Measurements from ENCODE around the gene MAN2A2.
A peak's percentile ranks its signal among the peaks of the same experiment; 100 is the strongest.

MAN2A2 gene

GRCh38 chr15:90902840-90903732, at the start of gene MAN2A2:
TSS of gene MAN2A2 (plus strand) at chr15:90903302. CDS start at chr15:90904208, 906 bp downstream.
- DNase-seq = peak; percentile 82

GRCh38 chr15:90855139-90855538, 48.0 kb upstream of the MAN2A2 start:
- no peak for DNase-seq

GRCh38 chr15:90857337-90857736, 45.8 kb upstream of the MAN2A2 start:
- DNase-seq = no peak

- DNase-seq = no peak
These were observed 45.1 kb upstream of the MAN2A2 start for GRCh38 chr15:90857883-90858443.

- DNase-seq = no peak
These were observed 43.6 kb upstream of the MAN2A2 start for GRCh38 chr15:90859234-90860131.

GRCh38 chr15:90860450-90860849, 42.7 kb upstream of the MAN2A2 start:
- no peak for DNase-seq

GRCh38 chr15:90860942-90861675, 42.0 kb upstream of the MAN2A2 start:
- no peak for DNase-seq

GRCh38 chr15:90862487-90862886, 40.6 kb upstream of the MAN2A2 start:
- DNase-seq = no peak

- no peak for DNase-seq
These were observed 39.9 kb upstream of the MAN2A2 start for GRCh38 chr15:90862964-90863778.

- peak; percentile 64 for DNase-seq
These were observed 39.1 kb upstream of the MAN2A2 start for GRCh38 chr15:90863987-90864386.

- DNase-seq = no peak
These were observed 38.6 kb upstream of the MAN2A2 start for GRCh38 chr15:90864507-90864906.

- no peak for DNase-seq
These were observed 37.4 kb upstream of the MAN2A2 start for GRCh38 chr15:90865702-90866101.

- no peak for DNase-seq
These were observed 36.9 kb upstream of the MAN2A2 start for GRCh38 chr15:90866161-90866715.

- DNase-seq = no peak
These were observed 36.3 kb upstream of the MAN2A2 start for GRCh38 chr15:90866800-90867199.

- DNase-seq = no peak
These were observed 34.8 kb upstream of the MAN2A2 start, which contains the start of gene FURIN for GRCh38 chr15:90868261-90868689. TSS of gene FURIN (plus strand) at chr15:90868588. CDS start at chr15:90875741, 7,153 bp downstream.

- DNase-seq = no peak
These were observed 34.0 kb upstream of the MAN2A2 start for GRCh38 chr15:90869140-90869541.

- peak; percentile 79 for DNase-seq
These were observed 33.3 kb upstream of the MAN2A2 start for GRCh38 chr15:90869601-90870353.

- no peak for DNase-seq
These were observed 32.6 kb upstream of the MAN2A2 start for GRCh38 chr15:90870354-90871138.

- DNase-seq = no peak
These were observed 31.9 kb upstream of the MAN2A2 start for GRCh38 chr15:90871139-90871715.
